GM23338 (cell line): ENCODE data around the gene SEMA4C. TPM values are rescaled to one million over a fixed set of nuclear protein-coding genes. Genes with fewer than 3 reads are reported as not detected.
A peak's percentile ranks its signal among the peaks of the same experiment; 100 is the strongest.

ENCODE experiments used
- ATAC-seq: fragments of 200-7000 bp; cut with Tn5 transposase; 3 replicates; pipeline ENCODE4 v1.9.1; 2020
- DNase-seq: peaks from one replicate; pipeline ENCODE4 v3.0.0-alpha.2; 2015; ENCODE audit warnings: low spot score
- H2AFZ ChIP-seq: fragments of 200-600 bp; sonication (generic); 2 replicates; pipeline ENCODE4 v1.8.0; 2016; ENCODE audit warnings: antibody characterized with exemption, mild to moderate bottlenecking, moderate library complexity
- H3F3A ChIP-seq: fragments of 200-600 bp; sonication (generic); replicated peaks from 2 replicates; pipeline ENCODE4 v1.8.0; 2017; ENCODE audit warnings: antibody characterized with exemption, mixed run types, low read depth
- H3K27ac ChIP-seq: fragments of 200-600 bp; sonication (generic); 2 replicates; pipeline ENCODE4 v1.6.1; 2016; ENCODE audit warnings: low read depth
- H3K27me3 ChIP-seq: fragments of 200-600 bp; sonication (generic); 2 replicates; pipeline ENCODE4 v1.8.0; 2016; ENCODE audit warnings: mild to moderate bottlenecking, mixed run types, moderate library complexity; ENCODE audit not compliant: insufficient read depth
- H3K36me3 ChIP-seq: fragments of 200-600 bp; sonication (generic); 2 replicates; pipeline ENCODE4 v1.8.0; 2016; ENCODE audit warnings: mild to moderate bottlenecking; ENCODE audit not compliant: insufficient read depth
- H3K4me1 ChIP-seq: fragments of 200-600 bp; sonication (generic); 2 replicates; pipeline ENCODE4 v1.8.0; 2016; ENCODE audit warnings: mild to moderate bottlenecking, moderate library complexity; ENCODE audit not compliant: insufficient read depth
- H3K4me2 ChIP-seq: fragments of 200-600 bp; sonication (generic); 2 replicates; pipeline ENCODE4 v1.7.1; 2017; ENCODE audit warnings: mixed run types
- H3K4me3 ChIP-seq: fragments of 200-600 bp; sonication (generic); 2 replicates; pipeline ENCODE4 v1.6.1; 2016; ENCODE audit warnings: mixed run types
- H3K79me2 ChIP-seq: fragments of 200-600 bp; sonication (generic); replicated peaks from 2 replicates; pipeline ENCODE4 v1.8.0; 2017; ENCODE audit warnings: mild to moderate bottlenecking; ENCODE audit not compliant: insufficient read depth
- H3K9me2 ChIP-seq: fragments of 200-600 bp; sonication (generic); 2 replicates; pipeline ENCODE4 v1.8.0; 2017; ENCODE audit not compliant: insufficient read depth
- H4K20me1 ChIP-seq: fragments of 200-600 bp; sonication (generic); replicated peaks from 2 replicates; pipeline ENCODE4 v1.8.0; 2017; ENCODE audit warnings: mild to moderate bottlenecking; ENCODE audit not compliant: insufficient read depth
- H3K27ac Mint-ChIP-seq: 2 replicates; pipeline ENCODE4 v1.8.0; 2020; ENCODE audit warnings: inconsistent platforms, mild to moderate bottlenecking, moderate library complexity, mixed read lengths
- H3K27me3 Mint-ChIP-seq: 3 replicates; pipeline ENCODE4 v1.8.0; 2022; ENCODE audit warnings: low read depth, mild to moderate bottlenecking, moderate library complexity, mixed read lengths, inconsistent platforms; ENCODE audit not compliant: insufficient read depth, poor library complexity
- H3K36me3 Mint-ChIP-seq: 3 replicates; pipeline ENCODE4 v1.8.0; 2021; ENCODE audit warnings: low read depth, mild to moderate bottlenecking, inconsistent platforms, moderate library complexity, mixed read lengths
- H3K4me1 Mint-ChIP-seq: 3 replicates; pipeline ENCODE4 v1.8.0; 2020; ENCODE audit warnings: mild to moderate bottlenecking, inconsistent platforms, mixed read lengths
- H3K4me3 Mint-ChIP-seq: 3 replicates; pipeline ENCODE4 v1.8.0; 2021; ENCODE audit warnings: moderate library complexity, mild to moderate bottlenecking, inconsistent platforms, mixed read lengths
- H3K9me3 Mint-ChIP-seq: 3 replicates; pipeline ENCODE4 v1.8.0; 2020; ENCODE audit warnings: moderate library complexity, mild to moderate bottlenecking, inconsistent platforms, mixed read lengths
- CREB1 ChIP-seq: fragments of 250-450 bp; sonication (Bioruptor Pico); IDR thresholded peaks from 2 replicates; pipeline ENCODE4 v1.5.0; 2020; ENCODE audit warnings: low read depth, mild to moderate bottlenecking, moderate library complexity
- CTCF ChIP-seq, 2 experiments: fragments of 200-600 bp in 1 of 2; sonication (generic) in 1 of 2; conservative IDR thresholded peaks; 2 replicates each; pipeline versions ENCODE4 v1.5.1 to v1.6.1; 2016 to 2017; ENCODE audit warnings: antibody characterized with exemption in 2 of 2, low read depth in 2 of 2, mild to moderate bottlenecking in 2 of 2, moderate library complexity in 1 of 2
- ETS1 ChIP-seq: IDR thresholded peaks from 2 replicates; pipeline ENCODE4 v1.6.1; 2016; ENCODE audit warnings: antibody characterized with exemption
- EZH2phosphoT487 ChIP-seq: fragments of 200-600 bp; sonication (generic); IDR thresholded peaks from one replicate; pipeline ENCODE4 v1.8.1; 2018; ENCODE audit warnings: antibody characterized with exemption; ENCODE audit not compliant: unreplicated experiment
- JUNB ChIP-seq: IDR thresholded peaks from one replicate; pipeline ENCODE4 v1.6.1; 2016; ENCODE audit warnings: antibody characterized with exemption; ENCODE audit not compliant: unreplicated experiment
- NANOG ChIP-seq: IDR thresholded peaks from 2 replicates; pipeline ENCODE4 v1.6.1; 2016; ENCODE audit warnings: antibody characterized with exemption, borderline replicate concordance
- POLR2AphosphoS5 ChIP-seq: IDR thresholded peaks from 2 replicates; pipeline ENCODE4 v1.6.1; 2016; ENCODE audit warnings: antibody characterized with exemption, low read depth
- STAT1 ChIP-seq: IDR thresholded peaks from one replicate; pipeline ENCODE4 v1.6.1; 2016; ENCODE audit warnings: antibody characterized with exemption; ENCODE audit not compliant: unreplicated experiment
- ZNF114 ChIP-seq: fragments of 250-450 bp; sonication (Bioruptor Pico); IDR thresholded peaks from 2 replicates; pipeline ENCODE4 v1.5.0; 2020; ENCODE audit warnings: mild to moderate bottlenecking, moderate library complexity
- ZNF331 ChIP-seq: fragments of 250-450 bp; sonication (Bioruptor Pico); IDR thresholded peaks from 2 replicates; pipeline ENCODE4 v1.5.0; 2020; ENCODE audit warnings: low read depth, mild to moderate bottlenecking, moderate library complexity
- ZNF462 ChIP-seq: fragments of 250-450 bp; sonication (Bioruptor Pico); IDR thresholded peaks from 2 replicates; pipeline ENCODE4 v1.5.0; 2020; ENCODE audit warnings: mild to moderate bottlenecking, moderate library complexity
- polyA plus RNA-seq: library from polyadenylated mRNA; unstranded; fragments of >200 nt; fragmentation: Nextera tagmentation; extraction: Ambion mirVana; gene quantifications from 2 replicates; pipeline ENCODE4 v1.2.1, GENCODE V29; 2016
- total RNA-seq: library from RNA; depleted of rRNA; stranded (reverse); fragments of >200 nt; shearing (Covaris generic); gene quantifications from 2 replicates; pipeline ENCODE4 v1.2.3, GENCODE V29; 2014

SEMA4C gene
- total and polyA plus RNA-seq, 2 experiments from 2014 or later, result 16.8 to 80.7 TPM

GRCh38 chr2:96819128-96819875 is 50.6 kb downstream of the SEMA4C start:
- no peak for TF ChIP-seq ZNF114 (CRISPR knock-in tag)
- 0 out of 4 replicates have a peak, but pooled peaks of 1 of the 2 experiments have one; percentile 1 for TF ChIP-seq CTCF (conservative IDR thresholded peaks at IDR 0.05; ENCODE audit: low read depth in 2 of 2)
- H3K4me3 ChIP-seq, result peak overlapping the region; percentile 10; the same call in 1 of the 2 replicates
- ATAC-seq (no peak), DNase-seq (no peak)
- H3K9me3 Mint-ChIP-seq, result no peaks in the 10 kb centered on the region
- H4K20me1 ChIP-seq, result peaks cover 51% of the 10 kb centered on the region
- H3K27ac Mint-ChIP-seq, result no peak overlapping the region
- peaks cover 74% of the 10 kb centered on the region for H3K79me2 ChIP-seq
- no peaks in the 10 kb centered on the region; the same call in 1 of the 2 replicates for H3K36me3 ChIP-seq
- peaks cover 18% of the 10 kb centered on the region for H3K27me3 Mint-ChIP-seq
- no peaks in the 10 kb centered on the region for H3K9me2 ChIP-seq
- no peak overlapping the region for H3K27ac ChIP-seq
- H3K4me2 ChIP-seq, result peak overlapping the region; percentile 96
- peaks cover 40% of the 10 kb centered on the region for H3K4me1 Mint-ChIP-seq
- H3K4me3 Mint-ChIP-seq, result peak overlapping the region; percentile 83; the same call in 2 of the 3 replicates
- peaks cover 43% of the 10 kb centered on the region for H3K36me3 Mint-ChIP-seq
- H3F3A ChIP-seq, result peaks cover 6% of the 10 kb centered on the region; the same call in 1 of the 2 replicates
- H2AFZ ChIP-seq, result no peak overlapping the region
- peaks cover 21% of the 10 kb centered on the region for H3K4me1 ChIP-seq
- H3K27me3 ChIP-seq, result no peaks in the 10 kb centered on the region

- H3K4me1 ChIP-seq, result peaks cover 21% of the 10 kb centered on the region
- H3F3A ChIP-seq, result peaks cover 6% of the 10 kb centered on the region; the same call in 1 of the 2 replicates
- H4K20me1 ChIP-seq, result peaks cover 45% of the 10 kb centered on the region
- no peak for DNase-seq
- no peaks in the 10 kb centered on the region; the same call in 1 of the 2 replicates for H3K36me3 ChIP-seq
- no peak for ATAC-seq
- no peaks in the 10 kb centered on the region for H3K9me2 ChIP-seq
- peaks cover 18% of the 10 kb centered on the region for H3K27me3 Mint-ChIP-seq
- peaks cover 36% of the 10 kb centered on the region for H3K36me3 Mint-ChIP-seq
- peaks cover 59% of the 10 kb centered on the region for H3K79me2 ChIP-seq
- no peak overlapping the region for H3K27ac Mint-ChIP-seq
- no peaks in the 10 kb centered on the region for H3K27me3 ChIP-seq
- peaks cover 40% of the 10 kb centered on the region for H3K4me1 Mint-ChIP-seq
- H3K4me3 Mint-ChIP-seq, result peak overlapping the region; percentile 83
- H3K4me2 ChIP-seq, result peak overlapping the region; percentile 96
- peak overlapping the region; percentile 88 for H3K4me3 ChIP-seq
- no peak overlapping the region for H3K27ac ChIP-seq
- H2AFZ ChIP-seq, result no peak overlapping the region
- H3K9me3 Mint-ChIP-seq, result no peaks in the 10 kb centered on the region
- TF ChIP-seq JUNB (no peak), ETS1 (no peak), CREB1 (CRISPR knock-in tag) (no peak), STAT1 (no peak), EZH2phosphoT487 (no peak), ZNF114 (CRISPR knock-in tag) (no peak), ZNF331 (CRISPR knock-in tag) (no peak), NANOG (no peak), POLR2AphosphoS5 (no peak), ZNF462 (no peak)
Observed at GRCh38 chr2:96817882-96818281, 52.0 kb downstream of the SEMA4C start.
